HG03378 (cell line): ENCODE results near the gene SLC7A7.
"Not testable (repeated sequence)": the region's sequence is repeated elsewhere in the genome, so short reads cannot be mapped to it uniquely, and the experiment has no call there.

Experiments
- ATAC-seq: cut with Tn5 transposase; IDR thresholded peaks from one replicate; pipeline ENCODE4 v1.9.1; 2021; ENCODE audit warnings: mild to moderate bottlenecking, moderate library complexity; ENCODE audit not compliant: unreplicated experiment

Gene SLC7A7

DNA sequence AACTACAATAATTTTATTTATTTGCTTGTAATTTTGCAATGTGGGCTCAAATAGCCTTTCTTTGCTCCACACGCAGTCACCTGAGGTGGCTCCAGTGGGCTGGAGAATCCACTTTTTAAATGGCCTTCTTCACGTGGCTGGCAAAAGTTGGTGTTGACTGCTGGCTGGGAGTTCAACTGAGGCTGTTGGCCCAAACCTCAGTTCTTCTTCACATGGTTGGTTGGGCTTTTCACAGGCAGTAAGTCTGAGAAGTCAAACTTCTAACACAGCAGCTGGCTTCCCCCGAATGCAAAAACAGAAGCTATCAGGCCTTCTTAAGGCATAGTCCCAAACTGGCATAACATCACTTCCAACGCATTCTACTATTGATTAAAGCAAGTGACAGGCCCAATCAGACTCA, 50.9 kb downstream of the SLC7A7 start:
- no peak for ATAC-seq

DNA sequence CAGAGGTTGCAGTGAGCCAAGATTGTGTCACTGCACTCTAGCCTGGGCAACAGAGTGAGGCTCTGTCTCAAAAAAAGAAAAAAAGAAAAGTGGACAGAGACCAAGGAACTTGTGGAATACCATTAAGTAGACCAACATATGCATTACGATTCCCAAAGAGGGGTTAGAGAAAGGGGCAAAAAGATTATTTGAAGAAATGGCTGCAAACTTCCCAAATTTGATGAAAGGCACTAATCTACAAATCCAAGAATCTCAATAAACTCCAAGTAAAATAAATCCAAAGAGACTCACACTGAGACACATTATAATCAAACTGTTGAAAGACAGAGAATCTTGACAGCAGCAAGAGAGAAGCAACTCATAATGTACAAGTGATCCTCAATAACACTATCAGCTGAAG, 53.5 kb downstream of the SLC7A7 start:
- no peak for ATAC-seq

- ATAC-seq: not testable (repeated sequence)
These were observed 57.1 kb downstream of the SLC7A7 start for GRCh38 chr14:22757972-22758650.

- ATAC-seq: no peak
These were observed 61.6 kb downstream of the SLC7A7 start for GRCh38 chr14:22753586-22753985.

GRCh38 chr14:22752422-22752821, 62.8 kb downstream of the SLC7A7 start:
- no peak for ATAC-seq

DNA sequence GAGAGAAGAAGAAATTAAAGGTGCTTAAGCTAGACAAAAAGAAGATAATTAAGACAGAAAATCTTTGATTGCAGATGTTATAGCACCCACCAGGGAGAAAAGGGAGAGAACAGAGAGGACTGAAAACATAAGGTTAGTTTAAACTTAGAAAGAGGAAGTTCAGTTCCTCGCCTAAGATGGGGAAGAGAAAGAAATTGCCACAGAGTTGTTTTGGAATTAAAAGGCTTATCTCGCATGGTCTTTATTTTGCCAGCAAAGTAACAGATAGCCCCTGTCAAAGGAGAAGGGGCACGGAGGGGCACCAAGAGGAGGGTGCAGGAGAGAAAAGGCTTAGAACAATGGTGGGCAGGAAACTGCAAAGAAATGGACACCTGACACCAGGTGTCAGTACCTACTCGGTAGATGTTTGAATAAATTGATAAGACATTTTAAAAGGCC, 66.6 kb downstream of the SLC7A7 start:
- ATAC-seq: no peak

DNA sequence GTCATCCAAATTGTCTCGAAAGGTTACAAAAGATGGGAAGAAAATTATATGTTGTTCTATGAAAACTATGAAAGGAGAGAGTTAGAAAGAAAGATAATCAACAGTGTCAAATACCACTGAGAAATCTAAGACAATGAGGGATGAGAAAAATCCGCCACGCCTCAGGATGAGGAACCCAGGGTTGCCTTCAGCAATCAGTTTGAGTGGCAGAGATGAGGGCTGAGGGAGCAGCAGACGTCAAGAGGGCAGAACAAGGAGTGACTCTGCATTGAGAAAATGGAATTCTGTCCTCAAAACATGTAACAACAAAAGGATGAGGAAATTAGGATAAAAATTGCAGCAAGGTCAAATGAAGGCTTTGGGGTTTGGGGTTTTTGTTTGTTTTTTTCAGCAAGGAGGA, 67.0 kb downstream of the SLC7A7 start:
- ATAC-seq: no peak

DNA sequence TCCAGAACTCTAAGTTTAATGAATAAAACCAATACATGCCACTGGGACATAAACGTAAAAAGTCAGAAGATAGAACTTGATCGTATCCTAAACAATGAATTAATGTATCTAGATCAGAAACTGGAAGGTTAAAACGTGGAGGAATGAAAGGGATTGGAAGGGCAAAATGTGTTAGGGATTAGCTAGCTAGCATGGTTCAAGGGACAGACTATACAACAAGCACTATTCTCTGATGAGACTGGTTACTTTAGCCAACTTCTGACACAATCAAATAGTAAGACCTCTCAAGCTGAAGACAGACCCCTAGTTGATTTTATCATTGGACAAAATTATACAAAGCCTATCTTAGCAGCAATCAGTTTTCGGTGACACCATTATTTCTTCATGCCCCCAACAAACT, 67.5 kb downstream of the SLC7A7 start:
- ATAC-seq: no peak

DNA sequence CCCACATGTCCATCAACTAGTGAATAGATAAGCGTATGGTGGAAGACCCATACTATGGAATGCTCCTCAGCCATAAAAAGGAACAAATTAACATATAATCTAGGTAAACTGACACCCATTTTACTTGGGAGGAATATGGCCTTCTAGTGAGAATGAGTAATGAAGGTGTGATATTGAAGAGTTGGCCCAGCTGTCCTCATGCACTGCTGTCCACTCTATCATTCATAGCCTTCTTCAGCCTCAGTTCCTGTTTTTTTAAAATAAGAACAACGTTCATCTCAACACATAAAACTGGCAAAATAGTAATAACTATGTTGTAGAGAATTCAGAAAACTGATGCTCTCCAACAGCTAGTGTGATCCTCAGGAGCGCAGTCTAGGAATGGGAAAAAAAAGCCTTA, 75.2 kb downstream of the SLC7A7 start:
- ATAC-seq: no peak

DNA sequence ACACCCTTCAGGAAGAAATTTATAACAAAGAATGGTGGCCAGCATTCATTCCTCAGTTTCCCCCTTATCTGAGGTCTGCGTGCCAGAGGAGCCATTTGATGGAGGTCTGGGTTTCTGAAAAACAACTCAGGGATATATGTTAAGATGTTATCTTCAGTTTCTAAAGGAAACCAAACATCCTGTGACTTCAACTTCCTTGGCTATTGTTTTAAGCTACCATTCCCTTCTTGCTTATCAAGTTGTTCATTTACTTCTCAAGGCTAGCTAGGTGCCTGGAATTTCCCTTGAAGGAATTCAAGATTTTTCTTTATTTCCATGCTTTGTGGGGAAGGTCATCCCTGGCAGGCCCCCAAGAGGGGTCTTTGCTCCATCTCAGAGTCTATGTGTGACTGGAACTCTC, 75.8 kb downstream of the SLC7A7 start:
- no peak for ATAC-seq

- peak; percentile 84 for ATAC-seq
These were observed 78.2 kb downstream of the SLC7A7 start for GRCh38 chr14:22737052-22737451.

GRCh38 chr14:22736384-22736783, 78.9 kb downstream of the SLC7A7 start:
- not testable (repeated sequence) for ATAC-seq

- no peak for ATAC-seq
These were observed 80.1 kb downstream of the SLC7A7 start for GRCh38 chr14:22735096-22735495.

DNA sequence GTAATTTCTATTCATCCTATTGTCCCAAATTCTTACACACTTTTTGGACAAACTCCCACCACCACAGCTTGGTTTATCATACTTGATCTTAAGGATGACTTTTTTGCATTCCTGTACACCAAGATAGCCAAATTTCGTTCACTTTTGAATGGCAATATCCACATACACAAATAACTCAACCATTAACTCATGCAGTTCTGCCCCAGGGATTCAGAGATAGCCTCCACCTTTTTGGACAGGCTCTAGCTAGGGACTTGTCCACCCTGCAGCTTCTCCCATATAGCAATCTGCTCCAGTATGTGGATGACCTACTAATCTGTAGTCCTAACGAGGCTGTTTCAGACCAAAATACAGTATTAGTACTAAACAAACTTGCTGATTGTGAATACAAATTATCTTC, 81.4 kb downstream of the SLC7A7 start:
- ATAC-seq: no peak

- ATAC-seq: not testable (repeated sequence)
These were observed 83.2 kb downstream of the SLC7A7 start for GRCh38 chr14:22732062-22732461.

- no peak for ATAC-seq
These were observed 89.2 kb downstream of the SLC7A7 start for GRCh38 chr14:22726012-22726411.

DNA sequence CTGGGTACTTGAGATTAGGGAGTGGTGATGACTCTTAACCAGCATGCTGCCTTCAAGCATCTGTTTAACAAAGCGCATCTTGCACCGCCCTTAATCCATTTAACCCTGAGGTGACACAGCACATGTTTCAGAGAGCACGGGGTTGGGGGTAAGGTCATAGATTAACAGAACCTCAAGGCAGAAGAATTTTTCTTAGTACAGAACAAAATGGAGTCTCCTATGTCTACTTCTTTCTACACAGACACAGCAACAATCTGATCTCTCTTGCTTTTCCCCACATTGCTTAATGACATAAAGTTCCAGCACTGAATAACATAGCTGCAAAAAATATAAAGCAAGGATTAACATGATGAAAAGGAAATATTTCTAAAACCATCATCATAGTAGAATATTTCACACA, 89.9 kb downstream of the SLC7A7 start:
- ATAC-seq: not testable (repeated sequence)

GRCh38 chr14:22724847-22725246, 90.4 kb downstream of the SLC7A7 start:
- ATAC-seq: not testable (repeated sequence)

DNA sequence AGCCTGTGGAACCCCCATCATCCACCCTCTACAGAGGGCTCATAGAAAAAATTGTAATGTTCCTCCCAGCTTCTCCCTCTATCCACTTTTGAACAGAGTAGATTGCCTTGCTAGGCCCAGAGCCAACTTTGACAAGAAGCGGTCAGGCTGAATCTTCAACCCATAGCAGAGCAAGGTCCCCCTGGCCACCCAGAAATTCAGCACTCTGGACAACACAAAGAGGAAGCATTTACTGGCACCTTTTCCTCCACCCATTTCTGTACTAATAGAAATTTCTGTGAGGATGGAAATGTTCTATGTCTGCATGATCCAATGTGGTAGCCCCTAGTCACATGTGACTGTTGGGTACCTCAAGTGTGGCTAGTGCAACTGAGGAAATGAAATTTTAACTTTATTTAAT, 91.4 kb downstream of the SLC7A7 start:
- no peak for ATAC-seq
